ENCODE measurements around the gene MMD2. TPM values are rescaled to one million over a fixed set of nuclear protein-coding genes. Genes with fewer than 3 reads are reported as not detected.
"Not testable (repeated sequence)": the region's sequence is repeated elsewhere in the genome, so short reads cannot be mapped to it uniquely, and the experiment has no call there.

MMD2 gene
- total RNA-seq, 1 experiment from 2014 or later, result not detected

DNA sequence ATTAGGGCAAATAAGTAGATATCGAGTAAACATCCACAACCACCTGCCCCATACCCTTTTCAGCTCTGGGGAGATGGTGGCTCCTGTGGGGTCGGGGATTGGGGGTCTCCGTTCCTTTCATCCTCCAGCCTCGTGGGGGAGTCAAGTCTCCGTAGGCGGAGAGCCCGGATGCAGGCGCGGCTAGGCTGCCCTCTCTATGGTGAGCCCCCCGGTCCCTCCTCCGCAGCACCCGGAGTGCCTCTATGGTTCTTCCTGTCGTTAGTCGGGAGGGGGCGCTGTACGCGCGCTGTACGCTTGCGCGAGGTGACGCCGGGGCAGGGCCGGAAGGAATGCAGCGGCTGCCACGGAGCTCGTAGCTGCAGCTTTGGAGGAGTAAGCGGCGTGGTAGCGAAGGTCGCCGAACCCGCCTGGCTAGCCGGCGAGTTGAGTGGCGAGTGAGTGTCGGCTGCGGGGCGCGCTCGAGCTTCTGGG lies 14.8 kb upstream of the MMD2 start:
- BruUV-seq (replicated peaks), result no TSS peak
- no peaks in the 10 kb centered on the region for H3K27me3 ChIP-seq (ENCODE audit: low read length)
- DNase-seq, result peak; percentile 92
- intact Hi-C loops (cut with micrococcal nuclease), result loop anchor here (2.0 to 10.0 kb wide), 2 partner anchors 89 to 111 kb away; partner anchors contain the start of gene RADIL
- peak overlapping the region; percentile 77 for H3K4me3 ChIP-seq (ENCODE audit: low read length)
- H3K9me3 ChIP-seq (ENCODE audit: low read length), result no peaks in the 10 kb centered on the region
- no peaks in the 10 kb centered on the region for H3K9me2 ChIP-seq (replicated peaks; ENCODE audit: low read length)
- CTCF ChIA-PET, result interaction anchor here (0.5 to 0.8 kb wide), 12 partner anchors 91 to 298 kb away, joined by 3 to 20 read pairs (median 4); partner anchors contain the start of gene AP5Z1
- H3K4me1 ChIP-seq (ENCODE audit: insufficient read depth, low read length), result no peaks in the 10 kb centered on the region; the same call in 1 of the 2 replicates
- no peaks in the 10 kb centered on the region for H3F3A ChIP-seq (ENCODE audit: low read length, unreplicated experiment)
- peak overlapping the region; percentile 89 for H3K9ac ChIP-seq (ENCODE audit: low read length)
- peak overlapping the region; percentile 66 for H3K27ac ChIP-seq (ENCODE audit: low read length)
- TF ChIP-seq EZH2phosphoT487 (IDR thresholded peaks at IDR 0.05; ENCODE audit: borderline replicate concordance, low read length) (no peak), EZH2 (IDR thresholded peaks at IDR 0.05; ENCODE audit: low read length, unreplicated experiment) (no peak)
- TF ChIP-seq, protein P1, sequence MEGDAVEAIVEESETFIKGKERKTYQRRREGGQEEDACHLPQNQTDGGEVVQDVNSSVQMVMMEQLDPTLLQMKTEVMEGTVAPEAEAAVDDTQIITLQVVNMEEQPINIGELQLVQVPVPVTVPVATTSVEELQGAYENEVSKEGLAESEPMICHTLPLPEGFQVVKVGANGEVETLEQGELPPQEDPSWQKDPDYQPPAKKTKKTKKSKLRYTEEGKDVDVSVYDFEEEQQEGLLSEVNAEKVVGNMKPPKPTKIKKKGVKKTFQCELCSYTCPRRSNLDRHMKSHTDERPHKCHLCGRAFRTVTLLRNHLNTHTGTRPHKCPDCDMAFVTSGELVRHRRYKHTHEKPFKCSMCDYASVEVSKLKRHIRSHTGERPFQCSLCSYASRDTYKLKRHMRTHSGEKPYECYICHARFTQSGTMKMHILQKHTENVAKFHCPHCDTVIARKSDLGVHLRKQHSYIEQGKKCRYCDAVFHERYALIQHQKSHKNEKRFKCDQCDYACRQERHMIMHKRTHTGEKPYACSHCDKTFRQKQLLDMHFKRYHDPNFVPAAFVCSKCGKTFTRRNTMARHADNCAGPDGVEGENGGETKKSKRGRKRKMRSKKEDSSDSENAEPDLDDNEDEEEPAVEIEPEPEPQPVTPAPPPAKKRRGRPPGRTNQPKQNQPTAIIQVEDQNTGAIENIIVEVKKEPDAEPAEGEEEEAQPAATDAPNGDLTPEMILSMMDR (conservative IDR thresholded peaks at IDR 0.05; ENCODE audit: low read depth, low read length), result peak; percentile 80
- POLR2A ChIA-PET (ENCODE audit: unreplicated experiment), result interaction anchor here (1.0 kb wide), 1 partner anchor 72 kb away, joined by 6 read pairs; no protein-coding TSS in a partner anchor
- ATAC-seq, result peak; percentile 92
- 0 out of 2 replicates have a peak, but pooled peaks cover 4% of the 10 kb centered on the region for H4K20me1 ChIP-seq (ENCODE audit: low read length)
- H2AFZ ChIP-seq (ENCODE audit: low read length), result peak overlapping the region; percentile 57
- peaks cover 21% of the 10 kb centered on the region for H3K36me3 ChIP-seq (ENCODE audit: low read depth, low read length)
- H3K79me2 ChIP-seq (ENCODE audit: low read length), result peaks cover 38% of the 10 kb centered on the region
- H3K4me2 ChIP-seq (ENCODE audit: low read length), result peak overlapping the region; percentile 80

DNA sequence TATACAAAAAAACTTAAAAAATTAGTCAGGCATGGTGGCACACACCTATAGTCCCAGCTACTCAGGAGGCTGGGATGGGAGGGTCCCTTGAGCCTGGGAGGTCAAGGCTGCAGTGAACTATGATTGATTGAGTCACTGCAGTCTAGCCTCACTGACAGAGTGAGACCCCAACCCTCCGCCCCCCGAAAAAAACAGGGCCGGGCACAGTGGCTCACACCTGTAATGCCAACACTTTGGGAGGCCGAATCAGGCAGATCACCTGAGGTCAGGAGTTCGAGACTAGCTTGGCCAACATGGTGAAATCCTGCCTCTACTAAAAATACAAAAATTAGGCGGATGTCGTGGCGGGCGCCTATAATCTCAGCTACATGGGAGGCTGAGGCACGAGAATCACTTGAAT lies 13.5 kb upstream of the MMD2 start:
- H3K9me2 ChIP-seq (replicated peaks; ENCODE audit: low read length); H3F3A ChIP-seq (ENCODE audit: low read length, unreplicated experiment); H3K9ac ChIP-seq (ENCODE audit: low read length); H4K20me1 ChIP-seq (ENCODE audit: low read length); H3K9me3 ChIP-seq (ENCODE audit: low read length); ATAC-seq; H3K4me1 ChIP-seq (ENCODE audit: insufficient read depth, low read length); H3K27me3 ChIP-seq (ENCODE audit: low read length); H3K4me3 ChIP-seq (ENCODE audit: low read length); H2AFZ ChIP-seq (ENCODE audit: low read length); DNase-seq; H3K27ac ChIP-seq (ENCODE audit: low read length); H3K4me2 ChIP-seq (ENCODE audit: low read length); BruUV-seq (replicated peaks): not testable (repeated sequence)
- POLR2A ChIA-PET (ENCODE audit: unreplicated experiment), result interaction anchor here (0.6 kb wide), 1 partner anchor 116 kb away, joined by 12 read pairs; no protein-coding TSS in a partner anchor
- H3K36me3 ChIP-seq (ENCODE audit: low read depth, low read length), result peaks cover 12% of the 10 kb centered on the region
- CTCF ChIA-PET, result interaction anchor here (1.0 kb wide), 1 partner anchor 116 kb away, joined by 3 read pairs; no protein-coding TSS in a partner anchor
- peaks cover 27% of the 10 kb centered on the region for H3K79me2 ChIP-seq (ENCODE audit: low read length)
- intact Hi-C loops (cut with micrococcal nuclease), result loop anchor here (10.0 kb wide), 1 partner anchor 88 kb away; the partner anchor contains the start of gene RADIL

DNA sequence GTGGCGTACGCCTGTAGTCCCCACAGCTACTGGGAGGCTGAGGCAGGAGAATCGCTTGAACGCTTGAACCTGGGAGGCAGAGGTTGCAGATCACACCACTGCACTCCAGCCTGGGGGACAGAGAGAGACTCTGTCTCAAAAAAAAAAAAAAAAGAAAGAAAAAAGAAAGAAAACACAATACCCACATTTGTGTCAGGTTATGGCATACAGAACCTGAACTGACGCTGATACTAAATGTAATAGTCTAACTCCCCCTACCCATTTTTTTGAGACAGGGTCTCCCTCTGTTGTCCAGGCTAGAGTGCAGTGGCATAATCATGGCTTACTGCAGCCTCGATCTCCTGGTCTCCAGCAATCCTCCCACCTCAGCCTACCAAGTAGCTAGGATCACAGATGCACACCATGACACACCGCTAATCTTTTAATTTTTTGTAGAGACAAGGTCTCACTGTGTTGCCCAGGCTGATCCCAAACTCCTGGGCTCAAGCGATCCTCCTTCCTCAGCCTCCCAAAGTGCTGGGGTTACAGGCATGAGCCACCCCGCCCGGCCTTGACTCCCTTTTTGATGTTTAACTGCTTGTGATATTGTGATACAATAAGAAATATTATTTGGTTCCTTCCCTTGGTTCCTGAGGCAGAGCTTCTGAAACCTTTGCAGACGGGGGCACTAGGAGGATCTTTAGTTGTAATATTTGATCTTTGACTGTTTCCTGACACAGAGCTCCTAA lies 6.5 kb upstream of the MMD2 start:
- no peak for ATAC-seq
- intact Hi-C loops (cut with micrococcal nuclease), result no loop called here
- no peaks in the 10 kb centered on the region for H3K27me3 ChIP-seq (ENCODE audit: low read length)
- no peaks in the 10 kb centered on the region for H3K4me1 ChIP-seq (ENCODE audit: insufficient read depth, low read length)
- H2AFZ ChIP-seq (ENCODE audit: low read length), result no peak overlapping the region
- H3K9me3 ChIP-seq (ENCODE audit: low read length), result no peaks in the 10 kb centered on the region
- no peaks in the 10 kb centered on the region for H3F3A ChIP-seq (ENCODE audit: low read length, unreplicated experiment)
- CTCF ChIA-PET, result no interaction called here
- H3K27ac ChIP-seq (ENCODE audit: low read length), result no peak overlapping the region
- no peaks in the 10 kb centered on the region for H4K20me1 ChIP-seq (ENCODE audit: low read length)
- no peak overlapping the region for H3K9ac ChIP-seq (ENCODE audit: low read length)
- no peak overlapping the region for H3K4me3 ChIP-seq (ENCODE audit: low read length)
- H3K79me2 ChIP-seq (ENCODE audit: low read length), result no peaks in the 10 kb centered on the region
- POLR2A ChIA-PET (ENCODE audit: unreplicated experiment), result no interaction called here
- no peak for TF ChIP-seq EZH2 (IDR thresholded peaks at IDR 0.05; ENCODE audit: low read length, unreplicated experiment)
- TF ChIP-seq EZH2phosphoT487 (IDR thresholded peaks at IDR 0.05; ENCODE audit: borderline replicate concordance, low read length), result no peak
- TF ChIP-seq, protein P1 (conservative IDR thresholded peaks at IDR 0.05; ENCODE audit: low read depth, low read length), result no peak
- no peaks in the 10 kb centered on the region for H3K9me2 ChIP-seq (replicated peaks; ENCODE audit: low read length)
- no peaks in the 10 kb centered on the region for H3K36me3 ChIP-seq (ENCODE audit: low read depth, low read length)
- no peak for DNase-seq
- BruUV-seq (replicated peaks), result no TSS peak
- H3K4me2 ChIP-seq (ENCODE audit: low read length), result no peak overlapping the region
